OCI-LY7 (cell line): Measurements from ENCODE around the gene BABAM1. TPM values are rescaled to one million over a fixed set of nuclear protein-coding genes. Genes with fewer than 3 reads are reported as not detected.

ENCODE experiments used
- BruUV-seq: library from RNA; stranded (reverse); fragments of 400-500 nt; replicated peaks from 2 replicates; lab custom pipeline; 2021; lab: Mats Ljungman, UMichigan
- CTCF ChIA-PET: fragments of 300-600 bp; sonication (Branson Sonifier 250); formaldehyde crosslinking; loops from one replicate; lab custom pipeline; 2022; ENCODE audit warnings: antibody characterized with exemption; ENCODE audit not compliant: unreplicated experiment; lab: Charles Lee
- POLR2A ChIA-PET: fragments of 300-600 bp; sonication (Branson Sonifier 250); formaldehyde crosslinking; loops from one replicate; lab custom pipeline; 2022; ENCODE audit warnings: antibody characterized with exemption; lab: Charles Lee
- DNase-seq: peaks from one replicate; pipeline ENCODE4 v3.0.0-alpha.2; 2015; ENCODE audit warnings: low spot score
- H2AFZ ChIP-seq: fragments of 200-600 bp; sonication (generic), shearing (Covaris generic); 2 replicates; pipeline ENCODE4 v1.6.1; 2014; ENCODE audit warnings: mild to moderate bottlenecking, antibody characterized with exemption, low read length, moderate library complexity
- H3K27ac ChIP-seq: fragments of 200-600 bp; sonication (generic); 2 replicates; pipeline ENCODE4 v1.5.1; 2014; ENCODE audit warnings: mixed run types, low read depth, mild to moderate bottlenecking, moderate library complexity, low read length, inconsistent platforms; ENCODE audit not compliant: poor library complexity, severe bottlenecking
- H3K36me3 ChIP-seq: fragments of 200-600 bp; sonication (generic); 2 replicates; pipeline ENCODE4 v1.6.1; 2014; ENCODE audit warnings: mild to moderate bottlenecking, antibody characterized with exemption, low read length, moderate library complexity, mixed read lengths; ENCODE audit not compliant: insufficient read depth
- H3K4me1 ChIP-seq: fragments of 200-600 bp; sonication (generic); 2 replicates; pipeline ENCODE4 v1.5.1; 2014; ENCODE audit warnings: mild to moderate bottlenecking, low read length; ENCODE audit not compliant: insufficient read depth, poor library complexity, severe bottlenecking
- H3K4me2 ChIP-seq: fragments of 200-600 bp; sonication (generic); 2 replicates; pipeline ENCODE4 v1.6.1; 2014; ENCODE audit warnings: mild to moderate bottlenecking, low read length
- H3K4me3 ChIP-seq: fragments of 200-600 bp; sonication (generic); 2 replicates; pipeline ENCODE4 v1.5.1; 2014; ENCODE audit warnings: mild to moderate bottlenecking, low read depth, low read length; ENCODE audit not compliant: poor library complexity, severe bottlenecking
- H3K79me2 ChIP-seq: fragments of 200-600 bp; sonication (generic); 2 replicates; pipeline ENCODE4 v1.6.1; 2016; ENCODE audit warnings: low read depth, mild to moderate bottlenecking, low read length, moderate library complexity, mixed read lengths; ENCODE audit not compliant: insufficient read depth
- H3K9me2 ChIP-seq: fragments of 200-600 bp; sonication (generic); 2 replicates; pipeline ENCODE4 v1.6.1; 2016; ENCODE audit warnings: mild to moderate bottlenecking, low read length, mixed read lengths; ENCODE audit not compliant: insufficient read depth
- H3K9me3 ChIP-seq: fragments of 200-600 bp; sonication (generic); 2 replicates; pipeline ENCODE4 v1.6.1; 2014; ENCODE audit warnings: mild to moderate bottlenecking, mixed run types, low read length, mixed read lengths
- H4K20me1 ChIP-seq: fragments of 200-600 bp; sonication (generic); 2 replicates; pipeline ENCODE4 v1.6.1; 2014; ENCODE audit warnings: mild to moderate bottlenecking, antibody characterized with exemption, low read length, moderate library complexity, mixed read lengths; ENCODE audit not compliant: insufficient read depth
- CTCF ChIP-seq: fragments of 200-600 bp; sonication (generic); conservative IDR thresholded peaks from 2 replicates; pipeline ENCODE4 v1.5.1; 2014; ENCODE audit warnings: mild to moderate bottlenecking, antibody characterized with exemption, low read length, moderate library complexity, mixed read lengths
- EZH2phosphoT487 ChIP-seq: fragments of 200-600 bp; sonication (generic); IDR thresholded peaks from 2 replicates; pipeline ENCODE4 v1.6.1; 2018; ENCODE audit warnings: low read depth, borderline replicate concordance, mild to moderate bottlenecking, mixed run types, antibody characterized with exemption, low read length, moderate library complexity, mixed read lengths
- intact Hi-C: fragments of 100-400 bp; cut with micrococcal nuclease; formaldehyde crosslinking; loops from one replicate; pipeline ENCODE4 v1.10.0; 2022; ENCODE audit not compliant: unreplicated experiment
- total RNA-seq, 2 experiments: library from RNA; depleted of rRNA in 1 of 2; stranded (reverse); fragments of >200 nt in 1 of 2; shearing (Covaris generic) in 1 of 2; gene quantifications; 2 replicates each; pipeline ENCODE4 v1.2.3, GENCODE V29; 2014 to 2022

Gene BABAM1
- total RNA-seq, 2 experiments from 2014 or later = 79.0 to 118 TPM

GRCh38 chr19:17220207-17220758 lies 47.0 kb upstream of the BABAM1 start:
- no peak overlapping the region for H3K4me2 ChIP-seq
- CTCF ChIA-PET = no interaction called here

GRCh38 chr19:17225053-17225452 lies 42.2 kb upstream of the BABAM1 start:
- intact Hi-C loops = no loop called here
- Histone ChIP-seq H3K4me1 (peaks cover 25% of the 10 kb centered on the region), H3K27ac (no peak overlapping the region), H3K9me2 (no peaks in the 10 kb centered on the region), H2AFZ (peak overlapping the region; percentile 87; the same call in 1 of the 2 replicates), H3K79me2 (peaks cover 4% of the 10 kb centered on the region; the same call in 1 of the 2 replicates), H3K9me3 (no peaks in the 10 kb centered on the region), H4K20me1 (no peaks in the 10 kb centered on the region), H3K4me3 (no peak overlapping the region), H3K36me3 (peaks cover 15% of the 10 kb centered on the region), H3K4me2 (peak overlapping the region; percentile 67; the same call in 1 of the 2 replicates)
- ChIA-PET POLR2A (no interaction called here), CTCF (no interaction called here)
- DNase-seq = no peak
- BruUV-seq = no TSS peak
- no peak for TF ChIP-seq CTCF
- no peak for TF ChIP-seq EZH2phosphoT487

More at GRCh38 chr19:17220207-17220758, 47.0 kb upstream of the BABAM1 start:
- Histone ChIP-seq H3K9me3 (no peaks in the 10 kb centered on the region), H2AFZ (no peak overlapping the region), H3K9me2 (no peaks in the 10 kb centered on the region), H4K20me1 (no peaks in the 10 kb centered on the region), H3K4me3 (no peak overlapping the region), H3K79me2 (no peaks in the 10 kb centered on the region), H3K36me3 (peaks cover 28% of the 10 kb centered on the region), H3K27ac (no peak overlapping the region), H3K4me1 (peaks cover 21% of the 10 kb centered on the region)
- no TSS peak for BruUV-seq
- intact Hi-C loops = no loop called here
- no peak for DNase-seq
- TF ChIP-seq EZH2phosphoT487 (no peak), CTCF (no peak)
- POLR2A ChIA-PET = interaction anchor here (0.6 kb wide), 1 partner anchor 160 kb away, joined by 4 read pairs; no protein-coding TSS in a partner anchor
